Neural cell (in vitro differentiated cells): Measurements from ENCODE around the gene GFRA1.

Experiments used
- EP300 ChIP-seq: fragments of 450-650 bp; conservative IDR thresholded peaks from 2 replicates; pipeline ENCODE4 v1.6.1; 2014; ENCODE audit warnings: antibody characterized with exemption, mild to moderate bottlenecking, moderate library complexity; ENCODE audit not compliant: poor library complexity, severe bottlenecking
- EZH2 ChIP-seq: fragments of 200-600, 300-800 bp; shearing (Covaris generic), sonication (generic); IDR thresholded peaks from 2 replicates; pipeline ENCODE4 v1.6.1; 2014; ENCODE audit warnings: antibody characterized with exemption, low read length, borderline replicate concordance, mild to moderate bottlenecking; ENCODE audit not compliant: insufficient read depth, poor library complexity, severe bottlenecking
- MXI1 ChIP-seq: fragments of 450-650 bp; conservative IDR thresholded peaks from 2 replicates; pipeline ENCODE4 v1.6.1; 2014; ENCODE audit warnings: antibody characterized with exemption, mild to moderate bottlenecking; ENCODE audit not compliant: poor library complexity, severe bottlenecking
- POLR2AphosphoS5 ChIP-seq: IDR thresholded peaks from 2 replicates; pipeline ENCODE4 v1.6.1; 2012
- RAD21 ChIP-seq: fragments of 450-650 bp; conservative IDR thresholded peaks from 2 replicates; pipeline ENCODE4 v1.6.1; 2014; ENCODE audit warnings: antibody characterized with exemption, mild to moderate bottlenecking, moderate library complexity
- TAF1 ChIP-seq: IDR thresholded peaks from 2 replicates; pipeline ENCODE4 v1.6.1; 2012; ENCODE audit warnings: low read depth
- TF ChIP-seq, protein P1 (sequence below): fragments of 450-650 bp; IDR thresholded peaks from 2 replicates; pipeline ENCODE4 v1.5.1; 2014; ENCODE audit warnings: antibody characterized with exemption, mild to moderate bottlenecking, moderate library complexity; ENCODE audit not compliant: poor library complexity, severe bottlenecking
- TF ChIP-seq, protein P2 (sequence below): IDR thresholded peaks from 2 replicates; pipeline ENCODE4 v1.6.1; 2012; ENCODE audit warnings: borderline replicate concordance

DNA sequence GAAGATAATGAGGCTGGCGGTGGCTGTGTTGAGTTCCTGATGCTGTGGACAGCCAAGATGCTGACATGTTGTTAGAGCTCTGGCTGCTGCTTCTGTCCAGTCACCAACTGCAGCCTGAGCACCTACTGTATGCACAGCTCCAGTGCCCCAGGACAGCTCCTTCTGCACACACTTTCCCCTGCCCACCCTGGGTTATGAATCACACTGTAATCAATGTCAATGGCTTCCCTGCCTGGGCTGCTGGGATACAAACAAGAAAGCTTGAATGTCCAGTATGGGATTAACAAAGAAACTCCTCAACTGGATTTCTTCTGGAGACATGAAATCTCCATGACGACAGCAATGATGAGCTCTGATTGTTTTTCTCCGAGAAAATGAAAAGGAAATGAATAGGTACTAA, 172.0 kb downstream of the GFRA1 start:
- TF ChIP-seq, protein P1, sequence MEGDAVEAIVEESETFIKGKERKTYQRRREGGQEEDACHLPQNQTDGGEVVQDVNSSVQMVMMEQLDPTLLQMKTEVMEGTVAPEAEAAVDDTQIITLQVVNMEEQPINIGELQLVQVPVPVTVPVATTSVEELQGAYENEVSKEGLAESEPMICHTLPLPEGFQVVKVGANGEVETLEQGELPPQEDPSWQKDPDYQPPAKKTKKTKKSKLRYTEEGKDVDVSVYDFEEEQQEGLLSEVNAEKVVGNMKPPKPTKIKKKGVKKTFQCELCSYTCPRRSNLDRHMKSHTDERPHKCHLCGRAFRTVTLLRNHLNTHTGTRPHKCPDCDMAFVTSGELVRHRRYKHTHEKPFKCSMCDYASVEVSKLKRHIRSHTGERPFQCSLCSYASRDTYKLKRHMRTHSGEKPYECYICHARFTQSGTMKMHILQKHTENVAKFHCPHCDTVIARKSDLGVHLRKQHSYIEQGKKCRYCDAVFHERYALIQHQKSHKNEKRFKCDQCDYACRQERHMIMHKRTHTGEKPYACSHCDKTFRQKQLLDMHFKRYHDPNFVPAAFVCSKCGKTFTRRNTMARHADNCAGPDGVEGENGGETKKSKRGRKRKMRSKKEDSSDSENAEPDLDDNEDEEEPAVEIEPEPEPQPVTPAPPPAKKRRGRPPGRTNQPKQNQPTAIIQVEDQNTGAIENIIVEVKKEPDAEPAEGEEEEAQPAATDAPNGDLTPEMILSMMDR = no peak
- TF ChIP-seq MXI1 (no peak), TAF1 (no peak), EZH2 (no peak), EP300 (no peak), POLR2AphosphoS5 (no peak), RAD21 (no peak)
- TF ChIP-seq, protein P2, sequence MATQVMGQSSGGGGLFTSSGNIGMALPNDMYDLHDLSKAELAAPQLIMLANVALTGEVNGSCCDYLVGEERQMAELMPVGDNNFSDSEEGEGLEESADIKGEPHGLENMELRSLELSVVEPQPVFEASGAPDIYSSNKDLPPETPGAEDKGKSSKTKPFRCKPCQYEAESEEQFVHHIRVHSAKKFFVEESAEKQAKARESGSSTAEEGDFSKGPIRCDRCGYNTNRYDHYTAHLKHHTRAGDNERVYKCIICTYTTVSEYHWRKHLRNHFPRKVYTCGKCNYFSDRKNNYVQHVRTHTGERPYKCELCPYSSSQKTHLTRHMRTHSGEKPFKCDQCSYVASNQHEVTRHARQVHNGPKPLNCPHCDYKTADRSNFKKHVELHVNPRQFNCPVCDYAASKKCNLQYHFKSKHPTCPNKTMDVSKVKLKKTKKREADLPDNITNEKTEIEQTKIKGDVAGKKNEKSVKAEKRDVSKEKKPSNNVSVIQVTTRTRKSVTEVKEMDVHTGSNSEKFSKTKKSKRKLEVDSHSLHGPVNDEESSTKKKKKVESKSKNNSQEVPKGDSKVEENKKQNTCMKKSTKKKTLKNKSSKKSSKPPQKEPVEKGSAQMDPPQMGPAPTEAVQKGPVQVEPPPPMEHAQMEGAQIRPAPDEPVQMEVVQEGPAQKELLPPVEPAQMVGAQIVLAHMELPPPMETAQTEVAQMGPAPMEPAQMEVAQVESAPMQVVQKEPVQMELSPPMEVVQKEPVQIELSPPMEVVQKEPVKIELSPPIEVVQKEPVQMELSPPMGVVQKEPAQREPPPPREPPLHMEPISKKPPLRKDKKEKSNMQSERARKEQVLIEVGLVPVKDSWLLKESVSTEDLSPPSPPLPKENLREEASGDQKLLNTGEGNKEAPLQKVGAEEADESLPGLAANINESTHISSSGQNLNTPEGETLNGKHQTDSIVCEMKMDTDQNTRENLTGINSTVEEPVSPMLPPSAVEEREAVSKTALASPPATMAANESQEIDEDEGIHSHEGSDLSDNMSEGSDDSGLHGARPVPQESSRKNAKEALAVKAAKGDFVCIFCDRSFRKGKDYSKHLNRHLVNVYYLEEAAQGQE = no peak
